GM15510 (cell line): Measurements from ENCODE around the gene CFAP251.

ENCODE experiments used
- POLR2A ChIP-seq: IDR thresholded peaks from 3 replicates; pipeline ENCODE4 v1.6.1; 2011; ENCODE audit warnings: borderline replicate concordance; ENCODE audit not compliant: insufficient read length; ENCODE audit errors: extremely low read depth

Gene CFAP251

DNA sequence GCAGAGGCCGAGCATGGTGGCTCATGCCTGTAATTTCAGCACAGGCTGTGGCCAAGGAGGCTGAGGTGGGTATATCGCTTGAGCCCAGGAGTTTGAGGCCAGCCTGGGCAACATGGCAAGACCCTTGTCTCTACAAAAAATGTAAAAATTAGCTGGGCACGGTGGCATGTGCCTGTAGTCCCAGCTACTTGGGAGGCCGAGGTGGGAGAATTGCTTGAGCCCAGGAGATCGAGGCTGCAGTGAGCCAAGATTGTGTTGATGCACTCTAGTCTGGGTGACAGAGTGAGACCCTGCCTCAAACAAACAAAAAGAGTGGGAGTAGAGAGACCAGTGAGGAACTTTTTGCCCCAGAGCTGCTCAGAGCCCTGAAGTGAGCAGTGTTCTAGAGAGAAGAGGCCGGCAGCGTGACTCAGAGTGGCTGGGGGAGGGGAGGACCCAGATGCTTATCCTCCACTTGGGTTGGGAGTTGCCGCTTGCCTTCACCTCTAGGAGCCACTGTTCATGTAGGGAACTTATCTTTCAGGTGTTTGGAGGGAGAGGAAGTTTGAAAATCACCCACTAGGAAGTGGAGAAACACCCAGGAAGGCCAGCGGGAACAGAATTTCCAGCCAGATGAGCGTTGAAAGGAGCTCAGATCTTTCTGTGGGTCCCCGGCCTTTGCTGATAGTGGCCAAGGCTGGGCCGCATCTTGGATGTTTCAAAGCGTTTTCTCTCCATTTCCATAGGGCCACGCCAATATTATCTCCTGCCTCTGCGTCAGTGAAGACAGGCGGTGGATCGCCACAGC, 15.3 kb downstream of the CFAP251 start:
- TF ChIP-seq POLR2A, result no peak

DNA sequence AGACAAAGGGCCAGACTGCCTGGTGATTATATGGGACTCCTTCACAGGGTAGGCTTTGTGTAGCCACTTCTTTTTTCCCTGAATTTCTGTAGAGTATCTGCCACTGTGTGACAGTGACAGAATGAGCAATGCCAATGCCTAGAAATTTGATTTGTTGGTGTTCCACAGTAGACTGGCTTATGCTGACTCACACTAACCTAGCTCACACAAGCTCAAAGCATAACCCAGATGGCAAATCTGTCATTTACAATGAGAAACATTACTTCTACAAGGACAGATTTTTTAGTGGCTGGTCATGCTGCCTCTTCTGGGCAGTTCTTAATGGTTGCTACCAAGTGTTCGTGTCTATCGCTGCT, 15.9 kb downstream of the CFAP251 start:
- TF ChIP-seq POLR2A, result no peak

- no peak for TF ChIP-seq POLR2A
Measured at GRCh38 chr12:121937654-121938053, 19.3 kb downstream of the CFAP251 start.

DNA sequence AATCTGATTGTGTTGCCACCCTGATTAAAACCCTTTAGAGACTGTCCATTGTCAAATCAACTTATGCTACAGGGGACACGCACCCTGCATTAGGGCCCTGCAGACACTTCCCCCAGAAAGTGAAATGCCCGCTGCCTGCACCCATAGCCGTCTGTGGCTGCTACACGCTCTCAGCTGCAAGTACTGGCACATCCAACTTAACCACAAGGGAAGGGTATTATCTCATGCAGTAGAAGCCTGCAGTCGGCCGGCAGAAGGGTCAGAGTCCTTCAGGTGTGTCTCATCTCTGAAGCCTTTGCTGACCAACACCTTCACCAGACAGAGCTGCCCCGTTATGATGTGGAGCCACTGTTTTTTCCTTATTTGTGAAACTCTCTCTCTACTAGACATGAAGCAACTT, 20.8 kb downstream of the CFAP251 start:
- no peak for TF ChIP-seq POLR2A

DNA sequence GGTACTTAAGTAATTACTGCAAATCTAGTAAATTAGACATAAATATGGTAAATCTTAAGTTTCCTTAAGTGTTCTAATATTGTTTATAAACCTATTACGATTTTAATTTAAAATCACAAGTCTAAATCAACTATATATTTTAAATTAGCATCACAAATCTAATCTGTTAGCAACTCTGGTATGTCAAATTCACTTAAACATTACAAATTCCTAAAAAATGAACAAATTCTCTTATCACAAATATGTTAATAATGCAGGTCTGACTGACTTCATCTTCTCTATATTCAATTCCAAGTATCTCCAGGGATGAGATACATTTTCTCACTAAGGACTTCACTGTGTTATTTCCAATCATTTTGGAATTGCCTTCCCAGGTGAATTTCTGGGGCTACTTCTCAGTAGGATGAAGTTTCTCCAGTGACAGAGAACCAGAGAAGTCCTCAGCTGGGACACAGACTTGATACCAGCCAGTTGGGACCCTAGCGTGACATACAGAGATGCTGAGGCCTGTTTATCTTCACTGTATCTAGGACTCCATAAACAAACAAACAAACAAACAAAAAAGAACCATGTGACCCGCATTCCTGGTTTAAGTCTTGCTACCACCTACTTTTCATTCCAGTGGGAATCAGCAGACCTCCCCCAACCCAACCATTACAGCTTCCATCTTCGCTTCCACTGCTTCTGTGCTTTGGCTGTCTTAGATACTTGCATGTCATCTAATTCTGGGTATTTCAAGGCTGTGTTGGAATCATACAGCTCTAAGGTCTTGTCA, 21.8 kb downstream of the CFAP251 start:
- TF ChIP-seq POLR2A, result no peak

DNA sequence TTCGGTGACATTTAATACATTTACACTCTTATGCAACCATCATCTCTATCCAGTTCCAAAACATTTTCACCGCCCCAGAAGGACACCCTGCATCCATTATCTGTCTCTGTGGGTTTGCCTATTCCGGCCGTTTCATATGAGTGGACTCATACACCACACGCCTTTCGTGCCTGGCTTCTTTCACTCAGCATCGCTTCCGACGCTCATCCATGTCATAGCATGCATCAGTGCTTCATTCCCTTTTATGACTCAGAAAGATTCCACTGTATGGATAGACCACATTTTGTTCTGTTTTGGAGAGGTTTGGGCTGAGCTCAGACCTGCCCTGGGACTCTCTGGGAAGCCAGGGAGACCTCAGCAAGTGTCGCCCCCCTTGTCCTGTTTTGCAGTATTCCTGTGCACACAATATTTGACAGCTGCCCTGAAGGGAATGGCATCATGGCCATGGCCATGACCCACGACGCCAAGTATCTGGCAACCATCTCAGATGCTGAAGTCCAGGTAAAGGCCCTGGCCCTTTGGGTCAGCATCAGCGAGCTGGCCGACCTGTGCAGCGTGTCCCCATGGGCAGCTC, 23.8 kb downstream of the CFAP251 start:
- no peak for TF ChIP-seq POLR2A

GRCh38 chr12:121943926-121944325, 25.5 kb downstream of the CFAP251 start:
- TF ChIP-seq POLR2A, result no peak

DNA sequence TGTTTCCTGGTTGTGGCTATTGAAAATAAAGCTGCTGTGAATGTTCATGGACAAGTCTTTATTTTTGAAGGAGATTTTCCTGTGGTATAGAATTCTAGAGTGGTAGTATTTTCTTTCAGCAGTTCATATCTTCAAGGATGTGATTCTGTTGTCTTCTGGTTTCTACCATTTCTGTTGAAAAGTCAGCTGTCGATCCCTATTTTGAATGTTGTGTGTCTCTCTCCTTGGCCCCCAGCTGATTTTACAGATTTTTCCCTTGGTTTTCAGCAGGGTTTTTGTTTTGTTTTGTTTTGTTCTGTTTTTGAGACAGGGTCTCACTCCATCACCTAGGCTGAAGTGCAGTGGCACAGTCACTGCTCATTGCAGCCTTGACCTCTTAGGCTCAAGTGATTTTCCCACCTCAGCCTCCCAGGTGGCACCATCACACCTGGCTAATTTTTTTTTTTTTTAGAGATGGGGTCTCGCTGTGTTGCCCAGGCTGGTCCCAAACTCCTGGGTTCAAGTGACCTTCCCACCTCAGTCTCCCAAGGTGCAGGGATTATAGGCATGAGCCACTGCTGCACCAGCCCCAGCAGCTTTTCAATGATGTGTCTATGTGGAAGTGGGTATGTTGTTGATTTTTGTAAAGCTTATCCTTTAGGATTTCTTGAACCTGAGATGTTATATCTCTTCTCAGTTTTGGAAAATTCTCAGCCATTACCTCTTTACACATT, 28.1 kb downstream of the CFAP251 start:
- TF ChIP-seq POLR2A, result no peak

GRCh38 chr12:121947981-121948380, 29.6 kb downstream of the CFAP251 start:
- TF ChIP-seq POLR2A, result no peak

DNA sequence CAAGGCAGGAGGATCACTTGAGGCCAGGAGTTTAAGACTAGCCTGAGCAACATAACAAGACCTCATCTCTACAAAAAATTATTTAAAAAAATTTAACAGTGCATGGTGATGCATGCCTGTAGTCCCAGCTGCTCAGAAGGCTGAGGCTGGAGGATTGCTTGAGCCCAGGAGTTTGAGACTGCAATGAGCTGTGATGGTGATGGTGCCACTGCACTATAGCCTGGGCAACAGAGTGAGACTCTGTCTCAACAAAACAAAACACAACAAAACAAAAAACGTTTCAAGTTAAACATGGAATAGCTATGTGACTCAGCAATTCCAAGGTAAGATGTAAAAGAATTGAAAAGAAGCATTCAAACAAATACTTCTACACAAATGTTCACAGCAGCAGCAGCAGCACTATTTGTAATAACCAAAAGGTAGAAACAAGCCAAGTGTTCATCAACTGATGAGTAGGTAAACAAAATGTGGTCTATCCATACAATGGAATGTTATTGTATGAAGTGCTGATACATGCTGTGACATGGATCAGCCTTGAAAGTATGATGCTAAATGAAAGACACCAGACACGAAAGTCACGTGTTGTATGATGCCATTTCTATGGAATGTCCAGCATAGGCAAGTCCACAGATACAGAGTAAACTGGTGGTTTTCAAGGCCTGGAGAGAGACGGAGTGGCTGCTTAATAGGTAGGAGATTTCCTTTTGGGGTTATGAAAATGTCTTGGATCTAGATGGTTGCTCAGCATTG, 31.4 kb downstream of the CFAP251 start:
- no peak for TF ChIP-seq POLR2A

- TF ChIP-seq POLR2A, result no peak
Measured at GRCh38 chr12:121953117-121953692, 34.8 kb downstream of the CFAP251 start.

DNA sequence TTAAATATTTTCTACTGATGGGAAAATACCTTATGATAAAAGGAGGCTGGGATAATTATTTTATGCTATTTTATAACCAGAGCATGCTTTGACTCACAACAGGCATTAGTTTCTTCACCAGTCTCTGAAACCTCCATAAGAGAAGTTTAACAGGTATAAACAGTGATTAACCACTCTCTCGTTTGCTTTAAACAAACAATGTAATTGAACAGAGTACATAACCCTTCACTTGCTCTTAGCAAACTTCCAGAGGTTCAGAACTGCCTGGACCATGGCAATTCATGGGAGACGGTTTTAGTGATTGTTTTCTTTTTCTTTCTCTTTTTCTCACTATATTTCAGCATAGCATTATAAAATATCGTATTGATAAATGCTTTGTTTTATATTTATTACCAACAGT, 35.3 kb downstream of the CFAP251 start:
- TF ChIP-seq POLR2A, result no peak

DNA sequence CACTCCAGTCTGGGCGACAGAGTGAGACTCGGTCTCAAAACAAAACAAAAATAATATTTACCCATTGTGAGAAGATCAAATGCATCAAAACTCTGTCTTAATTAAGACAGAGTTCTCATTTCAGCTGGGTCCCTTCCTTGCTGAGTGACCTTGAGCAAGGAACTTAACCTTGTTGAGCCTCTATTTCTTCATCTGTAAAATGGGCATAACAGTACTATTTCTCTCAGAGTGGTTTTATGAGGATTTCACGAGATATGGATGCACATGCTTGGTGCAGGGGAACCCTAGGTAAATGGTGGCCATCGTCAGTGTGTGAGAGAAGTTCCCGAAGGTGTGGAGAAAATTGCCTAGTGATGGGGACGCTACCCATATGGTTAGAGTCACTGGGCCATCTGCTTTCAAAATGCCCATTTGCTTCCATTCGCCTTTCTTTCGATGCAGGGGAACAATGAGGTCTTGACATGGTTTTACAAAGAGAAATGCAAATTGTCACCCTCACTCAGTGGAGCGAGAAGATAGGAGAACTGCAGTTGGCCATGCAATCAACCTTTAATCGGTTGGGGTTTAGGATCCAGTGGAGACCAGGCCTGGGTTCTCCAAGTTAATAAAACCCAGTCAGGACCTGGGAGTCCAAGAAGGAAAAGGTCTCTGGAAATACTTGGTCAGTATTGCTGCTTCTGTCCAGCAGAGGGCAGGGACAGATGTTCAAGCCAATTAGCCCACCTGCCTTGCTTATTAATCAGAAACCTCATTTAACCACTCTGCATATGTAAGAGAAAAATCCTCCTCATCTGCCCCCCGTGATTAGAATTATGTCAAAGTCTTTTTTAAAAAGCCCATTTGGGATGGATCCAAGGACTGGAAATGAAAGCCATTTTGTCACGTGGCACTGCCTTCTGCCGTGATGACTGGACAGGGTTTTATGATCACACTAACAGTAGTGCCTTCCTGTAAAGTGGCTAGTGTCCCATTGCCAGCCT, 37.2 kb downstream of the CFAP251 start:
- TF ChIP-seq POLR2A, result no peak
